IMR-90 (cell line): ENCODE results near the gene TRHDE. TPM values are rescaled to one million over a fixed set of nuclear protein-coding genes. Genes with fewer than 3 reads are reported as not detected.

Source experiments
- ATAC-seq: fragments of 200-7000 bp; cut with Tn5 transposase; 2 replicates; pipeline ENCODE4 v1.9.1; 2020; ENCODE audit warnings: low read depth, mild to moderate bottlenecking, moderate library complexity
- BruUV-seq: library from RNA; stranded (reverse); fragments of 400-500 nt; replicated peaks from 2 replicates; lab custom pipeline; 2021; lab: Mats Ljungman, UMichigan
- CTCF ChIA-PET: fragments of 300-600 bp; formaldehyde crosslinking; extraction: SDS; loops from one replicate; lab custom pipeline; 2021; ENCODE audit warnings: antibody characterized with exemption; lab: Yijun Ruan, JAX
- POLR2A ChIA-PET: fragments of 300-600 bp; sonication (Branson Sonifier 250); formaldehyde crosslinking; loops from one replicate; lab custom pipeline; 2022; ENCODE audit warnings: antibody characterized with exemption; ENCODE audit not compliant: unreplicated experiment; lab: Charles Lee
- DNase-seq: peaks from one replicate; pipeline ENCODE4 v3.0.0; 2013
- H2AFZ ChIP-seq: replicated peaks from 2 replicates; pipeline ENCODE3; 2013; ENCODE audit warnings: low read length, mild to moderate bottlenecking; ENCODE audit not compliant: poor library complexity
- H2AK5ac ChIP-seq: 2 replicates; pipeline ENCODE4 v1.6.1; 2013; ENCODE audit warnings: low read depth, low read length, inconsistent platforms
- H2AK9ac ChIP-seq: replicated peaks from 2 replicates; pipeline ENCODE3; 2013; ENCODE audit warnings: mild to moderate bottlenecking, low read depth, low read length, moderate library complexity; ENCODE audit not compliant: poor library complexity
- H2BK120ac ChIP-seq: 2 replicates; pipeline ENCODE4 v1.6.1; 2013; ENCODE audit warnings: low read depth, low read length, inconsistent platforms
- H2BK15ac ChIP-seq: 3 replicates; pipeline ENCODE4 v1.6.1; 2013; ENCODE audit warnings: low read depth, low read length, inconsistent platforms
- H2BK20ac ChIP-seq: 2 replicates; pipeline ENCODE4 v1.6.1; 2013; ENCODE audit warnings: low read depth, mild to moderate bottlenecking, inconsistent platforms, low read length, moderate library complexity
- H2BK5ac ChIP-seq: 2 replicates; pipeline ENCODE4 v1.6.1; 2013; ENCODE audit warnings: mild to moderate bottlenecking, low read depth, low read length, inconsistent platforms; ENCODE audit not compliant: poor library complexity, severe bottlenecking
- H3K14ac ChIP-seq: replicated peaks from 2 replicates; pipeline ENCODE4 v1.6.1; 2013; ENCODE audit warnings: low read depth, low read length, inconsistent platforms
- H3K18ac ChIP-seq: 2 replicates; pipeline ENCODE4 v1.6.1; 2013; ENCODE audit warnings: low read depth, low read length, control low read depth
- H3K23ac ChIP-seq: 2 replicates; pipeline ENCODE4 v1.6.1; 2013; ENCODE audit warnings: low read depth, low read length, inconsistent platforms
- H3K27ac ChIP-seq: 2 replicates; pipeline ENCODE4 v1.5.1; 2013; ENCODE audit warnings: mild to moderate bottlenecking, control low read depth, low read length; ENCODE audit not compliant: insufficient read depth
- H3K27me3 ChIP-seq: 2 replicates; pipeline ENCODE4 v1.6.1; 2013; ENCODE audit warnings: low read length; ENCODE audit not compliant: control insufficient read depth, insufficient read depth
- H3K36me3 ChIP-seq: 2 replicates; pipeline ENCODE4 v1.6.1; 2013; ENCODE audit warnings: low read length, mixed read lengths; ENCODE audit not compliant: control insufficient read depth, insufficient read depth
- H3K4ac ChIP-seq: 2 replicates; pipeline ENCODE4 v1.6.1; 2013; ENCODE audit warnings: low read depth, low read length, inconsistent platforms
- H3K4me1 ChIP-seq: 2 replicates; pipeline ENCODE4 v1.6.1; 2013; ENCODE audit warnings: low read length, mixed read lengths; ENCODE audit not compliant: control insufficient read depth, insufficient read depth
- H3K4me2 ChIP-seq: 2 replicates; pipeline ENCODE4 v1.6.1; 2013; ENCODE audit warnings: low read depth, mild to moderate bottlenecking, control low read depth, low read length, moderate library complexity
- H3K4me3 ChIP-seq: 2 replicates; pipeline ENCODE4 v1.5.1; 2013; ENCODE audit warnings: low read depth, mild to moderate bottlenecking, control low read depth, low read length, moderate library complexity; ENCODE audit not compliant: insufficient read depth
- H3K56ac ChIP-seq: 2 replicates; pipeline ENCODE4 v1.6.1; 2013; ENCODE audit warnings: low read length, inconsistent platforms; ENCODE audit not compliant: insufficient read depth; ENCODE audit errors: extremely low read depth
- H3K79me1 ChIP-seq, 2 experiments: 2 replicates each; pipeline ENCODE4 v1.6.1; 2013; ENCODE audit warnings: low read length in 2 of 2, inconsistent platforms in 1 of 2, low read depth in 1 of 2
- H3K9ac ChIP-seq: 2 replicates; pipeline ENCODE4 v1.6.1; 2013; ENCODE audit warnings: low read depth, low read length, control low read depth
- H3K9me1 ChIP-seq: 2 replicates; pipeline ENCODE4 v1.6.1; 2013; ENCODE audit warnings: low read length, inconsistent platforms; ENCODE audit not compliant: insufficient read depth
- H3K9me3 ChIP-seq: 2 replicates; pipeline ENCODE4 v1.6.1; 2013; ENCODE audit warnings: low read length; ENCODE audit not compliant: control insufficient read depth, insufficient read depth
- H4K20me1 ChIP-seq: 2 replicates; pipeline ENCODE4 v1.6.1; 2013; ENCODE audit warnings: low read length, inconsistent platforms; ENCODE audit not compliant: insufficient read depth
- H4K5ac ChIP-seq: 2 replicates; pipeline ENCODE4 v1.6.1; 2013; ENCODE audit warnings: mild to moderate bottlenecking, low read depth, low read length, control low read depth
- H4K8ac ChIP-seq, 2 experiments: 2 replicates each; pipeline ENCODE4 v1.6.1; 2013; ENCODE audit warnings: low read depth in 2 of 2, low read length in 2 of 2, control low read depth in 1 of 2, inconsistent platforms in 1 of 2
- H4K91ac ChIP-seq: 2 replicates; pipeline ENCODE4 v1.6.1; 2013; ENCODE audit warnings: low read depth, low read length, inconsistent platforms; ENCODE audit not compliant: insufficient read depth
- BHLHE40 ChIP-seq: fragments of 150-350 bp; IDR thresholded peaks from 2 replicates; pipeline ENCODE4 v1.6.1; 2016; ENCODE audit warnings: mild to moderate bottlenecking, low read depth, low read length
- CEBPB ChIP-seq: IDR thresholded peaks from 2 replicates; pipeline ENCODE4 v1.6.1; 2012; ENCODE audit warnings: low read depth, low read length, improper control_type of control experiment
- CHD1 ChIP-seq: IDR thresholded peaks from 2 replicates; pipeline ENCODE4 v1.6.1; 2012; ENCODE audit warnings: low read depth, low read length, improper control_type of control experiment
- CTCF ChIP-seq: conservative IDR thresholded peaks from 2 replicates; pipeline ENCODE4 v1.5.1; 2012; ENCODE audit warnings: mild to moderate bottlenecking, low read depth, low read length, improper control_type of control experiment
- ELK1 ChIP-seq: fragments of 150-350 bp; IDR thresholded peaks from 2 replicates; pipeline ENCODE4 v1.6.1; 2016; ENCODE audit warnings: low read depth, mild to moderate bottlenecking, low read length, moderate library complexity, borderline replicate concordance
- FOS ChIP-seq: fragments of 150-350 bp; IDR thresholded peaks from 2 replicates; pipeline ENCODE4 v1.6.1; 2016; ENCODE audit warnings: low read depth, low read length
- MAFK ChIP-seq: IDR thresholded peaks from 2 replicates; pipeline ENCODE4 v1.6.1; 2012; ENCODE audit warnings: low read depth, low read length, improper control_type of control experiment
- MXI1 ChIP-seq: IDR thresholded peaks from 2 replicates; pipeline ENCODE4 v1.6.1; 2012; ENCODE audit warnings: low read depth, mild to moderate bottlenecking, low read length, moderate library complexity, borderline replicate concordance
- NFE2L2 ChIP-seq: fragments of 150-350 bp; IDR thresholded peaks from 2 replicates; pipeline ENCODE4 v1.6.1; 2016; ENCODE audit warnings: low read depth, mild to moderate bottlenecking, low read length
- POLR2A ChIP-seq: IDR thresholded peaks from 2 replicates; pipeline ENCODE4 v1.6.1; 2012; ENCODE audit warnings: mild to moderate bottlenecking, low read depth, low read length
- RAD21 ChIP-seq: IDR thresholded peaks from 2 replicates; pipeline ENCODE4 v1.6.1; 2012; ENCODE audit warnings: low read length, improper control_type of control experiment
- RFX5 ChIP-seq: IDR thresholded peaks from 2 replicates; pipeline ENCODE4 v1.8.0; 2012; ENCODE audit warnings: low read depth, mild to moderate bottlenecking, low read length, moderate library complexity
- SMC3 ChIP-seq: fragments of 150-350 bp; IDR thresholded peaks from 2 replicates; pipeline ENCODE4 v1.6.1; 2016; ENCODE audit warnings: low read depth, mild to moderate bottlenecking, antibody characterized with exemption, low read length, moderate library complexity
- USF2 ChIP-seq: fragments of 150-350 bp; IDR thresholded peaks from 2 replicates; pipeline ENCODE4 v1.6.1; 2017; ENCODE audit warnings: mild to moderate bottlenecking, antibody characterized with exemption, low read length, low read depth
- dilution Hi-C: fragments of 300-500 bp; cut with HindIII; formaldehyde crosslinking; loops from one replicate; pipeline ENCODE4 v1.14.3; 2018; ENCODE audit warnings: low sequenced_read_pairs; ENCODE audit not compliant: unreplicated experiment
- in situ Hi-C: fragments of 300-500 bp; cut with MboI; formaldehyde crosslinking; loops from 3 replicates; pipeline ENCODE4 v1.14.3; 2019; ENCODE audit warnings: low sequenced_read_pairs, inconsistent platforms, mixed read lengths
- intact Hi-C: fragments of 100-400 bp; cut with micrococcal nuclease; formaldehyde crosslinking; loops from 2 replicates; pipeline ENCODE4 v1.10.0; 2022
- polyA plus RNA-seq, 3 experiments: library from polyadenylated mRNA; depleted of rRNA; stranded (reverse); fragments of >200 nt; gene quantifications; 2 replicates each; pipeline ENCODE4 v1.2.3, GENCODE V29; 2012; ENCODE audit warnings: low replicate concordance in 1 of 3
- total RNA-seq: library from RNA; depleted of rRNA; stranded (reverse); fragments of >200 nt; gene quantifications from 2 replicates; pipeline ENCODE4 v1.2.3, GENCODE V29; 2012

The TRHDE gene
- total and polyA plus RNA-seq, 2 of the 4 experiments (the other 2 are of a cell fraction): 33.7 to 65.1 TPM

- no TSS peak for BruUV-seq
- no peak overlapping the region for H2BK20ac ChIP-seq
- H4K91ac ChIP-seq: no peak overlapping the region
- H3K4ac ChIP-seq: no peak overlapping the region
- no peak for TF ChIP-seq RFX5
- TF ChIP-seq MXI1: no peak
- TF ChIP-seq CTCF: no peak
- TF ChIP-seq BHLHE40: no peak
- TF ChIP-seq CEBPB: no peak
- no peak for TF ChIP-seq RAD21
- TF ChIP-seq ELK1: no peak
- no peak for TF ChIP-seq CHD1
- no peak for TF ChIP-seq MAFK
- TF ChIP-seq FOS: no peak
- no peak for TF ChIP-seq SMC3
- no peak for TF ChIP-seq USF2
- no peak for TF ChIP-seq NFE2L2
- no peak for TF ChIP-seq POLR2A
- no peak overlapping the region for H3K4me3 ChIP-seq
- no peak overlapping the region for H3K4me2 ChIP-seq
- H2AK5ac ChIP-seq: no peak overlapping the region
- no peak overlapping the region for H2AFZ ChIP-seq
- H3K27me3 ChIP-seq: no peaks in the 10 kb centered on the region
- ChIA-PET CTCF (no interaction called here), POLR2A (no interaction called here)
- H3K56ac ChIP-seq: no peak overlapping the region
- ATAC-seq: 0 out of 2 replicates have a peak, but pooled peaks have one; percentile 21
- H2BK5ac ChIP-seq: no peak overlapping the region
- H3K79me1 ChIP-seq: no peaks in the 10 kb centered on the region; a peak in 1 of 4 replicates
- no peak overlapping the region for H2AK9ac ChIP-seq
- no peak overlapping the region for H3K18ac ChIP-seq
- H4K8ac ChIP-seq: no peak overlapping the region
- no peak for DNase-seq
- no peaks in the 10 kb centered on the region for H3K36me3 ChIP-seq
- dilution Hi-C loops: no loop called here
- H3K14ac ChIP-seq: no peak overlapping the region
- H3K9me3 ChIP-seq: no peaks in the 10 kb centered on the region
- H3K23ac ChIP-seq: no peak overlapping the region
- no peak overlapping the region for H2BK15ac ChIP-seq
- in situ Hi-C loops: no loop called here
- no peaks in the 10 kb centered on the region for H3K9me1 ChIP-seq
- no peaks in the 10 kb centered on the region for H4K20me1 ChIP-seq
- no peak overlapping the region for H4K5ac ChIP-seq
- H3K4me1 ChIP-seq: no peaks in the 10 kb centered on the region
- intact Hi-C loops: no loop called here
- no peak overlapping the region for H3K27ac ChIP-seq
- H3K9ac ChIP-seq: no peak overlapping the region
- H2BK120ac ChIP-seq: no peak overlapping the region
Measured at GRCh38 chr12:72602581-72602980, 330.4 kb downstream of the TRHDE start.
